Measurements from ENCODE around the gene RAPGEF1.

DNA sequence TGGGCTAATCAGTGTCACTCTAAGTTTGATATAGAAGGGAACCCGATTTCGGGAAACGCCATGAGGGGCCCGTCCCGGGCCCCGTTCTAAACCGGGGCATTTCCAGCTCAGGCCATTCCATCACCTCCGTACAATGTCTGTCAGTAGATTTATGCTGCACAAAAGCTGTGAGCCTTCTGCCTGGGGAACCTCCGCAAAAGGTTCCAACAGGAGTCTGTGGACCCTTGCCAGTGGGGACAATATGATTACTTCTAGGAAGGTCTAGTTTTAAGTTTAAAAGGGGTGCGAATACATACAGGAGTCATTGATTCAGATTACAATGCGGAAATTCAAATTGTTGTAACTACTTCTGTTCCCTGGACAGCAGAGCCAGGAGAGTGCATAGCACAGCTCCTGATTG, 57.6 kb downstream of the RAPGEF1 start:
- TF ChIP-seq, protein P1, sequence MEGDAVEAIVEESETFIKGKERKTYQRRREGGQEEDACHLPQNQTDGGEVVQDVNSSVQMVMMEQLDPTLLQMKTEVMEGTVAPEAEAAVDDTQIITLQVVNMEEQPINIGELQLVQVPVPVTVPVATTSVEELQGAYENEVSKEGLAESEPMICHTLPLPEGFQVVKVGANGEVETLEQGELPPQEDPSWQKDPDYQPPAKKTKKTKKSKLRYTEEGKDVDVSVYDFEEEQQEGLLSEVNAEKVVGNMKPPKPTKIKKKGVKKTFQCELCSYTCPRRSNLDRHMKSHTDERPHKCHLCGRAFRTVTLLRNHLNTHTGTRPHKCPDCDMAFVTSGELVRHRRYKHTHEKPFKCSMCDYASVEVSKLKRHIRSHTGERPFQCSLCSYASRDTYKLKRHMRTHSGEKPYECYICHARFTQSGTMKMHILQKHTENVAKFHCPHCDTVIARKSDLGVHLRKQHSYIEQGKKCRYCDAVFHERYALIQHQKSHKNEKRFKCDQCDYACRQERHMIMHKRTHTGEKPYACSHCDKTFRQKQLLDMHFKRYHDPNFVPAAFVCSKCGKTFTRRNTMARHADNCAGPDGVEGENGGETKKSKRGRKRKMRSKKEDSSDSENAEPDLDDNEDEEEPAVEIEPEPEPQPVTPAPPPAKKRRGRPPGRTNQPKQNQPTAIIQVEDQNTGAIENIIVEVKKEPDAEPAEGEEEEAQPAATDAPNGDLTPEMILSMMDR (tag by site-specific recombination; IDR thresholded peaks at IDR 0.05) = no peak
- TF ChIP-seq, protein P2, sequence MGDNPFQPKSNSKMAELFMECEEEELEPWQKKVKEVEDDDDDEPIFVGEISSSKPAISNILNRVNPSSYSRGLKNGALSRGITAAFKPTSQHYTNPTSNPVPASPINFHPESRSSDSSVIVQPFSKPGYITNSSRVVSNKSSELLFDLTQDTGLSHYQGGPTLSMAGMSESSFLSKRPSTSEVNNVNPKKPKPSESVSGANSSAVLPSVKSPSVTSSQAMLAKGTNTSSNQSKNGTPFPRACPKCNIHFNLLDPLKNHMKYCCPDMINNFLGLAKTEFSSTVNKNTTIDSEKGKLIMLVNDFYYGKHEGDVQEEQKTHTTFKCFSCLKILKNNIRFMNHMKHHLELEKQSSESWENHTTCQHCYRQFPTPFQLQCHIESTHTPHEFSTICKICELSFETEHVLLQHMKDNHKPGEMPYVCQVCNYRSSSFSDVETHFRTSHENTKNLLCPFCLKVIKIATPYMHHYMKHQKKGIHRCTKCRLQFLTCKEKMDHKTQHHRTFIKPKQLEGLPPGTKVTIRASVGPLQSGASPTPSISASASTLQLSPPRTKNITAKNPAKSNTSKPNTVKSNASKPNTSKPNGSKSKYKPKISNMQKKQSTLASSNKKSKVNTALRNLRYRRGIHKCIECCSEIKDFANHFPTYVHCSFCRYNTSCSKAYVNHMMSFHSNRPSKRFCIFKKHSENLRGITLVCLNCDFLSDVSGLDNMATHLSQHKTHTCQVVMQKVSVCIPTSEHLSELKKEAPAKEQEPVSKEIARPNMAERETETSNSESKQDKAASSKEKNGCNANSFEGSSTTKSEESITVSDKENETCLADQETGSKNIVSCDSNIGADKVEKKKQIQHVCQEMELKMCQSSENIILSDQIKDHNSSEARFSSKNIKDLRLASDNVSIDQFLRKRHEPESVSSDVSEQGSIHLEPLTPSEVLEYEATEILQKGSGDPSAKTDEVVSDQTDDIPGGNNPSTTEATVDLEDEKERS (tag by site-specific recombination; IDR thresholded peaks at IDR 0.05) = no peak
- TF ChIP-seq ZNF416 (tag by site-specific recombination; IDR thresholded peaks at IDR 0.05) = no peak
- TF ChIP-seq, protein P3, sequence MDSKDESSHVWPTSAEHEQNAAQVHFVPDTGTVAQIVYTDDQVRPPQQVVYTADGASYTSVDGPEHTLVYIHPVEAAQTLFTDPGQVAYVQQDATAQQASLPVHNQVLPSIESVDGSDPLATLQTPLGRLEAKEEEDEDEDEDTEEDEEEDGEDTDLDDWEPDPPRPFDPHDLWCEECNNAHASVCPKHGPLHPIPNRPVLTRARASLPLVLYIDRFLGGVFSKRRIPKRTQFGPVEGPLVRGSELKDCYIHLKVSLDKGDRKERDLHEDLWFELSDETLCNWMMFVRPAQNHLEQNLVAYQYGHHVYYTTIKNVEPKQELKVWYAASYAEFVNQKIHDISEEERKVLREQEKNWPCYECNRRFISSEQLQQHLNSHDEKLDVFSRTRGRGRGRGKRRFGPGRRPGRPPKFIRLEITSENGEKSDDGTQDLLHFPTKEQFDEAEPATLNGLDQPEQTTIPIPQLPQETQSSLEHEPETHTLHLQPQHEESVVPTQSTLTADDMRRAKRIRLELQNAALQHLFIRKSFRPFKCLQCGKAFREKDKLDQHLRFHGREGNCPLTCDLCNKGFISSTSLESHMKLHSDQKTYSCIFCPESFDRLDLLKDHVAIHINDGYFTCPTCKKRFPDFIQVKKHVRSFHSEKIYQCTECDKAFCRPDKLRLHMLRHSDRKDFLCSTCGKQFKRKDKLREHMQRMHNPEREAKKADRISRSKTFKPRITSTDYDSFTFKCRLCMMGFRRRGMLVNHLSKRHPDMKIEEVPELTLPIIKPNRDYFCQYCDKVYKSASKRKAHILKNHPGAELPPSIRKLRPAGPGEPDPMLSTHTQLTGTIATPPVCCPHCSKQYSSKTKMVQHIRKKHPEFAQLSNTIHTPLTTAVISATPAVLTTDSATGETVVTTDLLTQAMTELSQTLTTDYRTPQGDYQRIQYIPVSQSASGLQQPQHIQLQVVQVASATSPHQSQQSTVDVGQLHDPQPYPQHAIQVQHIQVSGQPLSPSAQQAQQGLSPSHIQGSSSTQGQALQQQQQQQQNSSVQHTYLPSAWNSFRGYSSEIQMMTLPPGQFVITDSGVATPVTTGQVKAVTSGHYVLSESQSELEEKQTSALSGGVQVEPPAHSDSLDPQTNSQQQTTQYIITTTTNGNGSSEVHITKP (tag by site-specific recombination; IDR thresholded peaks at IDR 0.05) = no peak
- TF ChIP-seq GLI4 (tag by site-specific recombination; IDR thresholded peaks at IDR 0.05) = no peak
- no peak for TF ChIP-seq KLF10 (tag by site-specific recombination; IDR thresholded peaks at IDR 0.05)
- no peak for TF ChIP-seq HOXA7 (CRISPR knock-in tag; IDR thresholded peaks at IDR 0.05; ENCODE audit: borderline replicate concordance)
- TF ChIP-seq SCRT2 (tag by site-specific recombination; IDR thresholded peaks at IDR 0.05) = no peak
